ENCODE data around the gene C13orf42.

DNA sequence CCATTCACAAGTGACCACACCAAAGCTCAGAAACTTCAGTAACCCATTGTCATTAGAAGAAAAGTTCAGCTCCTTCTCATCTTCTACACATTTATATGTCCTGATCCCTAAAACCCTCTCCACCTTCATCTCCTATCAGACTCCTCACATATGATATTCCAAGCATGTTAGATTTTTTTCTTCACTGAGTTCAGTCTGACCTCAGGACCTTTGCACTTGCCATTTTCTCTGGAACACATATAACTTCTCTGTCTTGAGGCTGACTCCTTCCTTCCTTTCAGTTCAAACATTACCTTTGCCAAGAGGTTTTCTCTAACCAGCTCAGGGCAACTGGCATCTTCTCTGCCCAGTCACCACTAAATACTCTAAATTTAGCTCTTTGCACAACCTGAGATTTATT, 54.1 kb downstream of the C13orf42 start:
- TF ChIP-seq, protein P1, sequence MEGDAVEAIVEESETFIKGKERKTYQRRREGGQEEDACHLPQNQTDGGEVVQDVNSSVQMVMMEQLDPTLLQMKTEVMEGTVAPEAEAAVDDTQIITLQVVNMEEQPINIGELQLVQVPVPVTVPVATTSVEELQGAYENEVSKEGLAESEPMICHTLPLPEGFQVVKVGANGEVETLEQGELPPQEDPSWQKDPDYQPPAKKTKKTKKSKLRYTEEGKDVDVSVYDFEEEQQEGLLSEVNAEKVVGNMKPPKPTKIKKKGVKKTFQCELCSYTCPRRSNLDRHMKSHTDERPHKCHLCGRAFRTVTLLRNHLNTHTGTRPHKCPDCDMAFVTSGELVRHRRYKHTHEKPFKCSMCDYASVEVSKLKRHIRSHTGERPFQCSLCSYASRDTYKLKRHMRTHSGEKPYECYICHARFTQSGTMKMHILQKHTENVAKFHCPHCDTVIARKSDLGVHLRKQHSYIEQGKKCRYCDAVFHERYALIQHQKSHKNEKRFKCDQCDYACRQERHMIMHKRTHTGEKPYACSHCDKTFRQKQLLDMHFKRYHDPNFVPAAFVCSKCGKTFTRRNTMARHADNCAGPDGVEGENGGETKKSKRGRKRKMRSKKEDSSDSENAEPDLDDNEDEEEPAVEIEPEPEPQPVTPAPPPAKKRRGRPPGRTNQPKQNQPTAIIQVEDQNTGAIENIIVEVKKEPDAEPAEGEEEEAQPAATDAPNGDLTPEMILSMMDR (IDR thresholded peaks at IDR 0.05), result no peak
- TF ChIP-seq POLR2AphosphoS5 (IDR thresholded peaks at IDR 0.05), result no peak

Measured in suprapubic skin (tissue), 3 donors.